Esophagus squamous epithelium (tissue), 5 donors: ENCODE data around the gene SPATA12. TPM values are rescaled to one million over a fixed set of nuclear protein-coding genes. Genes with fewer than 3 reads are reported as not detected.
A peak's percentile ranks its signal among the peaks of the same experiment; 100 is the strongest.

ENCODE experiments used
- DNase-seq: peaks from one replicate; lab custom pipeline; 2025; lab: John Stamatoyannopoulos, UW
- H3K27ac ChIP-seq, 4 donors: fragments of 200-600 bp; sonication (generic); one replicate each; pipeline ENCODE4 v1.5.1; 2016 to 2019; ENCODE audit warnings: mild to moderate bottlenecking in 1 of 4
- H3K27me3 ChIP-seq, 4 donors: fragments of 200-600 bp; sonication (generic); 1 replicate in 3 of 4; 2 replicates in 1 of 4; pipeline versions ENCODE4 v1.5.1 to v1.6.0; 2017 to 2021; ENCODE audit warnings: antibody characterized with exemption in 1 of 4
- H3K36me3 ChIP-seq, 3 donors: fragments of 200-600 bp; sonication (generic); one replicate each; pipeline ENCODE4 v1.5.1; 2016 to 2019
- H3K4me1 ChIP-seq, 3 donors: fragments of 200-600 bp; sonication (generic); one replicate each; pipeline ENCODE4 v1.5.1; 2017 to 2019
- H3K4me3 ChIP-seq, 4 donors: fragments of 200-600 bp; sonication (generic); 1 replicate in 3 of 4; 2 replicates in 1 of 4; pipeline ENCODE4 v1.5.1; 2016 to 2019; ENCODE audit warnings: mild to moderate bottlenecking in 2 of 4, moderate library complexity in 1 of 4
- H3K9me3 ChIP-seq, 3 donors: fragments of 200-600 bp; sonication (generic); one replicate each; pipeline ENCODE4 v1.5.1; 2016 to 2019
- POLR2A ChIP-seq, 4 donors: fragments of 450-650 bp; IDR thresholded peaks; one replicate each; pipeline ENCODE4 v1.6.1; 2017; ENCODE audit warnings: antibody characterized with exemption in 4 of 4, mild to moderate bottlenecking in 4 of 4, moderate library complexity in 3 of 4
- WGBS, 2 donors: methylation state at CpG; one replicate each; pipeline ENCODE4 v1.1.5; 2018; 5-methylcytosine and 5-hydroxymethylcytosine counted together
- intact Hi-C: fragments of 100-400 bp; cut with DNase I; formaldehyde crosslinking; loops from one replicate; pipeline ENCODE4 v1.15.0; 2022
- total RNA-seq, 4 donors: library from RNA; depleted of rRNA; stranded (reverse); fragments of >200 nt; gene quantifications; one replicate each; pipeline ENCODE4 v1.1.0, GENCODE V29; 2016
- TF ChIP-seq, protein P1 (sequence below), 6 experiments: fragments of 450-650 bp in 4 of 6; fragments of 200-600 bp in 2 of 6; sonication (generic) in 2 of 6; IDR thresholded peaks; one replicate each; pipeline ENCODE4 v1.5.1; 2016 to 2019; ENCODE audit warnings: antibody characterized with exemption in 6 of 6, mild to moderate bottlenecking in 4 of 6, moderate library complexity in 4 of 6
- donor health status: DM: yes; HTN: yes; CAD: no.

The SPATA12 gene, protein sequence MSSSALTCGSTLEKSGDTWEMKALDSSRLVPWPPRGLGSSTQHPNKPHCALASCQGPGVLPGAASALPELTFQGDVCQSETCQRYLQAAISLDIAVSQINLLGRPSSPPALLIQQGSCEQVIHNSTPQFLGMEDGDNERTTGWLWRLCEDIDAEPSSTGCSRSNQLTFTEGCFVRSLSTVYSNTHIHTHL
- under 1 TPM in 1 of 4 donors, not detected in 3; 0.09 TPM for total RNA-seq

DNA sequence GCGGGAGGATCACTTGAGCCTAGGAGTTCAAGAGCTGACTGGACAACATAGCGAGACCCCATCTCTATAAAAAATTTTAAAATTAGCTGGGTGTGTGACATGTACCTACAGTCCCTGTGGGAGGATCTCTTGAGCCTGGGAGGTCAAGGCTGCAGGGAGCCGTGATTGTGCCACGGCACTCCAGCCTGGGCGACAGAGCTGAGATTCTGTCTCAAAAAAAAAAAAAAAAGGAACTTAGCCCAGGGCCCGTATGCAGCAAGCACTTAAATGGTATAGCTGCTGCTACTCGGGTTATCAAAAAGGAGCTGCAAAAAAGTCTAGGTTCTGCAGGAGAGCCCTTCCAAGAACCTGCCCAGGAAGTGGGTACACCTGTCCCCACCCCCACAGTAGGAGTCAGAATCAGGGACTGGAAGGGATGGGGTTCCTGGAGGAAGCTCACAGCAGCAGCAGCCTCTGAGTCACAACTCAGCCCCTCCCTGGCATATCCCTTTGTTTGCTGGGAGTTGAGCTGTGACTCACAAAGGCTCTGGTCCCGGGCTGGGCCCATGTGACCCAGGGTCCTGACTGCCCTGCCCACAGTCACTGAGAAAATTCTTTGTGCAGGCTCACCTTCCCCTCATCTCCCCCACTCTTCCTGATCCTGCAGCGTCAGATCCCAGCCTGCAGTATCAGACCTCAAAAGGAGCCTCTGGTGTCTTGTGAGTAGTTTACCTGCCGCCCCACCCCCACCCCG, at the start of gene SPATA12:
TSS of gene SPATA12 (plus strand) at position 576 of the 733 bp plus-strand sequence. CDS start 13,031 bp downstream, outside the sequence.
- no peak within 1 kb of the TSS for H3K4me3 ChIP-seq
- H3K36me3 ChIP-seq: no peaks in the 10 kb centered on the region
- no peaks in the 10 kb centered on the region for H3K9me3 ChIP-seq
- WGBS, 2 donors: 34 to 40% methylated on average over 8 to 11 of the region's 11 CpGs
- TF ChIP-seq, protein P1, sequence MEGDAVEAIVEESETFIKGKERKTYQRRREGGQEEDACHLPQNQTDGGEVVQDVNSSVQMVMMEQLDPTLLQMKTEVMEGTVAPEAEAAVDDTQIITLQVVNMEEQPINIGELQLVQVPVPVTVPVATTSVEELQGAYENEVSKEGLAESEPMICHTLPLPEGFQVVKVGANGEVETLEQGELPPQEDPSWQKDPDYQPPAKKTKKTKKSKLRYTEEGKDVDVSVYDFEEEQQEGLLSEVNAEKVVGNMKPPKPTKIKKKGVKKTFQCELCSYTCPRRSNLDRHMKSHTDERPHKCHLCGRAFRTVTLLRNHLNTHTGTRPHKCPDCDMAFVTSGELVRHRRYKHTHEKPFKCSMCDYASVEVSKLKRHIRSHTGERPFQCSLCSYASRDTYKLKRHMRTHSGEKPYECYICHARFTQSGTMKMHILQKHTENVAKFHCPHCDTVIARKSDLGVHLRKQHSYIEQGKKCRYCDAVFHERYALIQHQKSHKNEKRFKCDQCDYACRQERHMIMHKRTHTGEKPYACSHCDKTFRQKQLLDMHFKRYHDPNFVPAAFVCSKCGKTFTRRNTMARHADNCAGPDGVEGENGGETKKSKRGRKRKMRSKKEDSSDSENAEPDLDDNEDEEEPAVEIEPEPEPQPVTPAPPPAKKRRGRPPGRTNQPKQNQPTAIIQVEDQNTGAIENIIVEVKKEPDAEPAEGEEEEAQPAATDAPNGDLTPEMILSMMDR (IDR thresholded peaks at IDR 0.05): no peak
- peak in 1 of 4 donors; percentile 17 for TF ChIP-seq POLR2A (IDR thresholded peaks at IDR 0.05)
- DNase-seq: peak; percentile 13
- H3K27me3 ChIP-seq: no peaks in the 10 kb centered on the region
- H3K27ac ChIP-seq: peak within 1 kb of the TSS; percentile 79 to 89 (median 86)
- intact Hi-C loops: no loop called here
- peaks cover 30 to 76% (median 53%) of the 10 kb centered on the region in 3 donors for H3K4me1 ChIP-seq

DNA sequence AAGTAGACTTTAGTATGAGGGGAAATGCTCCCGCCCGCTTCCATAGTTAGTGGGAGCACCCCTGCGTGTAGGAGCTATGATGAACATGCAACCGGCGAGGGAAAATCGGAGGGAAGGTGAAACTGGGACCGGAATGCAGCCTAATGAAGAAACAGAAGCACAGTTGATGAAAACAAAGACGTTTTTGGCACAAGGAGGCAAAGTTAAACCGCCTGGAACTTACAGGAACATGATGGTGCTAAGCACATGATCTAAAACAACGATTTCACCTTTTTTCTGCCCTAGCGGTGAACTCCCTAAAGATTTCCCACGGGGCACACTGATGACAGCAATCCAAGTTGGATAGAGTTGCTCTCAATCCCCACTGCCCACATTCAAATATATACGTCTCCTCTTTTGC, 49.4 kb upstream of the SPATA12 start:
- Histone ChIP-seq H3K4me3 (no peak overlapping the region), H3K36me3 (peaks cover 0 to 18% (median 0%) of the 10 kb centered on the region in 3 donors), H3K27ac (peak overlapping the region; percentile 6 to 65 (median 45)), H3K27me3 (no peaks in the 10 kb centered on the region), H3K9me3 (no peaks in the 10 kb centered on the region), H3K4me1 (peaks cover 27 to 73% (median 39%) of the 10 kb centered on the region in 3 donors)
- no peak for TF ChIP-seq POLR2A (IDR thresholded peaks at IDR 0.05)
- TF ChIP-seq, protein P1 (IDR thresholded peaks at IDR 0.05): peak in 1 of 6 experiments; percentile 10
- intact Hi-C loops: no loop called here
- 47 to 55% methylated on average over 13 of the region's 13 CpGs for WGBS, 2 donors
- DNase-seq: no peak

DNA sequence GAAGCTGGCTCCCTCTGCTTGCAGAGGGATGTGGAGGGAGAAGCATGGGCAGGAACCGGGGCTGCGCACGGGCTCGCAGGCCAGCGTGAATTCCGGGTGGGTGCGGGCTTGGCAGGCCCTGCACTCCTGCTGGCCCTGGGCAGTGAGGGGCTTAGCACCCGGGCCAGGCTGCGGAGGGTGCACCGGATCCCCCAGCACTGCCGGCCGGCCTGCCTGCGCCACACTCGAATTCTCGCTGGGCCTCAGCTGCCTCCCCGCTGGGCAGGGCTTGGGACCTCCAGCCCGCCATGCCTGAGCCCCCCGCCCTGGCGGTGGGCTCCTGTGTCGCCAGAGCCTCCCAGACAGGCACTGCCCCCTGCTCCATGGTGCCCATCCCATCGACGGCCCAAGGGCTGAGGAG, 47.6 kb upstream of the SPATA12 start:
- no peak overlapping the region for H3K4me3 ChIP-seq
- H3K36me3 ChIP-seq: peaks cover 0 to 18% (median 0%) of the 10 kb centered on the region in 3 donors
- WGBS, 2 donors: no CpG with 5 or more reads among the region's 22 CpGs
- no peak for TF ChIP-seq POLR2A (IDR thresholded peaks at IDR 0.05)
- TF ChIP-seq, protein P1 (IDR thresholded peaks at IDR 0.05): no peak
- intact Hi-C loops: no loop called here
- no peaks in the 10 kb centered on the region for H3K27me3 ChIP-seq
- no peaks in the 10 kb centered on the region for H3K9me3 ChIP-seq
- H3K4me1 ChIP-seq: peaks cover 15 to 64% (median 28%) of the 10 kb centered on the region in 3 donors
- H3K27ac ChIP-seq: no peak overlapping the region
- DNase-seq: no peak

DNA sequence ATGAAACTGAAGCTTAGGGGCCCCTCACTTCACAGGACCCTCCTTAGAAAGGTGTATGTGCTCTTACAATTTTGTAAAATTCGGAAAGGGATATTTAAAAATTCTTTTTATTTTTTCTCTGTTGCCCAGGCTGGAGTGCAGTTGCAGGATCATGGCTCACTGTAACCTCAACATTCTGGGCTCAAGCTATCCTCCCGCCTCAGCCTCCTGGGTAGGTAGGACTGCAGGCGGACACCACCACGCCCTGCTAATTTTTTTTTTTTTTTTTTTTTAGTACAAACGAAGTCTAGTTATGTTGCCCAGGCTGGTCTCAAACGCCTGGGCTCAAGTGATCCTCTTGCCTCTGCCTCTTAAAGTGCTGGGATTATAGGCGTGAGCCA, 45.1 kb upstream of the SPATA12 start:
- intact Hi-C loops: no loop called here
- TF ChIP-seq, protein P1 (IDR thresholded peaks at IDR 0.05): no peak
- TF ChIP-seq POLR2A (IDR thresholded peaks at IDR 0.05): no peak
- Histone ChIP-seq H3K27ac (peak overlapping the region in 1 of 4 donors; percentile 13), H3K9me3 (no peaks in the 10 kb centered on the region), H3K4me3 (no peak overlapping the region), H3K36me3 (peaks cover 0 to 22% (median 0%) of the 10 kb centered on the region in 3 donors), H3K27me3 (no peaks in the 10 kb centered on the region), H3K4me1 (peaks cover 0 to 39% (median 7%) of the 10 kb centered on the region in 3 donors)
- no peak for DNase-seq
- 44 to 73% methylated on average over 7 of the region's 7 CpGs for WGBS, 2 donors

DNA sequence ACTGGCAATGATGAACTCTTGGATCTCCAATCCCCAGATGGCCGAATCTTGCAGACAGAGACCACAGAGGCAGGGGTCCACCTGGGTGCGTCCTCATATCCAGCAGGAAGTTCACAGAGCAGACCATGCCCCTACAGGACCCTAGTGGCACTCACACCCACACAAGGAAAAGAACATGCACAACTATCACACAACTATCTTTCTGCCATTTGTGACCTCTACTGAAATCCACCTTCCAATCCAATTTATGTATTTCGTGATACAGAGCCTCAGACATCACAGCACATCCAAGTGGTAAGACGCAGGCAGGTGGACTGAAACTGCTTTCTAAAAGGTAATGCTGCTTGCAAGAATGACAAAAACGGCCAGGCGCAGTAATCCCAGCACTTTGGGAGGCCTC, 44.6 kb upstream of the SPATA12 start:
- 93 to 95% methylated on average over 6 of the region's 6 CpGs for whole genome bisulfite sequencing, 2 donors
- Histone ChIP-seq H3K4me3 (no peak overlapping the region), H3K27ac (no peak overlapping the region), H3K36me3 (peaks cover 0 to 25% (median 0%) of the 10 kb centered on the region in 3 donors), H3K9me3 (no peaks in the 10 kb centered on the region), H3K4me1 (peaks cover 0 to 33% (median 7%) of the 10 kb centered on the region in 3 donors), H3K27me3 (no peaks in the 10 kb centered on the region)
- intact Hi-C loops: no loop called here
- TF ChIP-seq POLR2A (IDR thresholded peaks at IDR 0.05): no peak
- TF ChIP-seq, protein P1 (IDR thresholded peaks at IDR 0.05): no peak
- no peak for DNase-seq
